HG02970 (cell line): Measurements from ENCODE around the gene RBM44.
"Not testable (repeated sequence)": the region's sequence is repeated elsewhere in the genome, so short reads cannot be mapped to it uniquely, and the experiment has no call there.

Source experiments
- ATAC-seq: cut with Tn5 transposase; IDR thresholded peaks from one replicate; pipeline ENCODE4 v1.9.1; 2021; ENCODE audit warnings: mild to moderate bottlenecking, moderate library complexity, moderate number of reproducible peaks; ENCODE audit not compliant: unreplicated experiment, low FRiP score

RBM44 gene

GRCh38 chr2:237798236-237799059 lies at the start of gene RBM44:
Gene RBM44 (plus strand): TSS chr2:237798779. CDS start chr2:237813610, 14,831 bp downstream.
- ATAC-seq: no peak

GRCh38 chr2:237749002-237749401 lies 49.6 kb upstream of the RBM44 start:
- no peak for ATAC-seq

GRCh38 chr2:237749961-237750360 lies 48.6 kb upstream of the RBM44 start:
- no peak for ATAC-seq

GRCh38 chr2:237750441-237750840 lies 48.1 kb upstream of the RBM44 start:
- ATAC-seq: not testable (repeated sequence)

- peak; percentile 82 for ATAC-seq
Measured at GRCh38 chr2:237752761-237753165, 45.8 kb upstream of the RBM44 start.

- ATAC-seq: no peak
Measured at GRCh38 chr2:237754182-237754581, 44.4 kb upstream of the RBM44 start.

GRCh38 chr2:237754626-237755248 lies 43.8 kb upstream of the RBM44 start:
- no peak for ATAC-seq

GRCh38 chr2:237757616-237758015 lies 41.0 kb upstream of the RBM44 start:
- no peak for ATAC-seq

GRCh38 chr2:237758185-237758584 lies 40.4 kb upstream of the RBM44 start:
- ATAC-seq: no peak

GRCh38 chr2:237759176-237759575 lies 39.4 kb upstream of the RBM44 start:
- no peak for ATAC-seq

GRCh38 chr2:237760506-237761502 lies 37.8 kb upstream of the RBM44 start:
- no peak for ATAC-seq

GRCh38 chr2:237762291-237763182 lies 36.0 kb upstream of the RBM44 start:
- ATAC-seq: not testable (repeated sequence)

- ATAC-seq: no peak
Measured at GRCh38 chr2:237763812-237764211, 34.8 kb upstream of the RBM44 start.

GRCh38 chr2:237765122-237765521 lies 33.5 kb upstream of the RBM44 start:
- ATAC-seq: not testable (repeated sequence)

- ATAC-seq: no peak
Measured at GRCh38 chr2:237765875-237766274, 32.7 kb upstream of the RBM44 start.

- no peak for ATAC-seq
Measured at GRCh38 chr2:237766340-237766739, 32.2 kb upstream of the RBM44 start.

- ATAC-seq: no peak
Measured at GRCh38 chr2:237772513-237772912, 26.1 kb upstream of the RBM44 start.

GRCh38 chr2:237773826-237774225 lies 24.8 kb upstream of the RBM44 start:
- no peak for ATAC-seq

- no peak for ATAC-seq
Measured at GRCh38 chr2:237774811-237775553, 23.6 kb upstream of the RBM44 start.
